Omental fat pad (tissue), 4 donors: ENCODE measurements around the gene TAF4B. TPM values are rescaled to one million over a fixed set of nuclear protein-coding genes. Genes with fewer than 3 reads are reported as not detected.

Experiments
- ATAC-seq: fragments of 150-250 bp; one replicate; pipeline ENCODE4 v1.9.1; 2016; ENCODE audit warnings: mild to moderate bottlenecking, moderate library complexity; ENCODE audit not compliant: low FRiP score
- DNase-seq: peaks from one replicate; pipeline ENCODE4 v3.0.0-alpha.2; 2019; ENCODE audit warnings: low spot score
- CTCF ChIP-seq, 3 donors: fragments of 450-650 bp; IDR thresholded peaks; one replicate each; pipeline ENCODE4 v1.5.1; 2016 to 2017; ENCODE audit warnings: antibody characterized with exemption in 3 of 3, mild to moderate bottlenecking in 3 of 3, moderate library complexity in 2 of 3
- total RNA-seq, 4 donors: library from RNA; depleted of rRNA; stranded (reverse); fragments of >200 nt; gene quantifications; one replicate each; pipeline ENCODE4 v1.1.0, GENCODE V29; 2016

The TAF4B gene
- 10 to 100 TPM in 3 of 4 donors, 1 to 10 TPM in 1; 7.4 to 38.9 (median 14.9) TPM for total RNA-seq

- TF ChIP-seq CTCF (IDR thresholded peaks at IDR 0.05): no peak
- ATAC-seq (peak; percentile 97), DNase-seq (peak; percentile 93)
Observed at GRCh38 chr18:26226229-26227050, at the start of gene TAF4B. TSS of gene TAF4B (plus strand) at chr18:26226445. CDS start at chr18:26226934, 489 bp downstream.

- no peak for TF ChIP-seq CTCF (IDR thresholded peaks at IDR 0.05)
- ATAC-seq (no peak), DNase-seq (no peak)
Observed at GRCh38 chr18:26181343-26181826, 44.9 kb upstream of the TAF4B start.

- no peak for ATAC-seq
- no peak for DNase-seq
- no peak for TF ChIP-seq CTCF (IDR thresholded peaks at IDR 0.05)
Observed at GRCh38 chr18:26183395-26184112, 42.7 kb upstream of the TAF4B start.

GRCh38 chr18:26185267-26185666, 41.0 kb upstream of the TAF4B start:
- TF ChIP-seq CTCF (IDR thresholded peaks at IDR 0.05): no peak
- no peak for DNase-seq
- no peak for ATAC-seq

- ATAC-seq (no peak), DNase-seq (no peak)
- no peak for TF ChIP-seq CTCF (IDR thresholded peaks at IDR 0.05)
Observed at GRCh38 chr18:26190506-26190905, 35.7 kb upstream of the TAF4B start.

- no peak for DNase-seq
- ATAC-seq: no peak
- no peak for TF ChIP-seq CTCF (IDR thresholded peaks at IDR 0.05)
Observed at GRCh38 chr18:26192233-26192632, 34.0 kb upstream of the TAF4B start.
